ENCODE data around the gene CCDC85C.
A peak's percentile ranks its signal among the peaks of the same experiment; 100 is the strongest.

The CCDC85C gene

GRCh38 chr14:99612738-99613330 is 8.8 kb upstream of the CCDC85C start:
- Histone ChIP-seq H3K27ac (ENCODE audit: low read length) (no peak overlapping the region), H3K9me3 (ENCODE audit: control insufficient read depth, low read depth, low read length) (no peaks in the 10 kb centered on the region), H3K4me3 (ENCODE audit: low read length) (no peak overlapping the region), H3K9ac (ENCODE audit: low read length) (no peak overlapping the region), H3K4me1 (ENCODE audit: control insufficient read depth, low read depth, low read length) (no peaks in the 10 kb centered on the region), H3K27me3 (ENCODE audit: control insufficient read depth, insufficient read depth, low read length) (no peaks in the 10 kb centered on the region), H3K36me3 (ENCODE audit: control insufficient read depth, low read depth, low read length) (no peaks in the 10 kb centered on the region)

GRCh38 chr14:99612071-99612737 is 8.2 kb upstream of the CCDC85C start:
- H3K27ac ChIP-seq (ENCODE audit: low read length): no peak overlapping the region

DNA sequence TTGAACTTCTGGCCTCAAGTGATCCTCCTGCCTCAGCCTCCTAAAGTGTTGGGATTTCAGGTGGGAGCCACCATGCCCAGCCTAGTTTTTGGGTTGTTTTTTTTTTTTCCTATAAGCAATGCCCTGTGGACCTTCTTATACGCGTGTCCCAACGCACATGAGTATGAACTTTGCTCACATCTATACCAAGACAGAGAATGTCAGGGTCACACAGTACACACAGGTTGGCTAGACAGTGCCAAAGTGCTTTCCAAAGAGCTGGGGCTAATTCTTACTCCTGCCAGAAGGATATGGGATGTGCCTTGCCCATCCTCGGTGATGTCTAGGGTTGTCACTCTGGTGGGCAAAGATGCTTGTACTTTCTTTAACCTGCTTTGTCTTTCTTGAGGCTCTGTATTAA is 7.6 kb upstream of the CCDC85C start:
- no peaks in the 10 kb centered on the region for H3K9me3 ChIP-seq (ENCODE audit: control insufficient read depth, low read depth, low read length)
- no peaks in the 10 kb centered on the region for H3K36me3 ChIP-seq (ENCODE audit: control insufficient read depth, low read depth, low read length)
- no peak overlapping the region for H3K4me3 ChIP-seq (ENCODE audit: low read length)
- peaks cover under 1% of the 10 kb centered on the region for H3K27me3 ChIP-seq (ENCODE audit: control insufficient read depth, insufficient read depth, low read length)
- no peaks in the 10 kb centered on the region for H3K4me1 ChIP-seq (ENCODE audit: control insufficient read depth, low read depth, low read length)
- no peak overlapping the region for H3K9ac ChIP-seq (ENCODE audit: low read length)
- H3K27ac ChIP-seq (ENCODE audit: low read length): no peak overlapping the region

More at GRCh38 chr14:99612071-99612737, 8.2 kb upstream of the CCDC85C start:
- no peak overlapping the region for H3K4me3 ChIP-seq (ENCODE audit: low read length)
- H3K36me3 ChIP-seq (ENCODE audit: control insufficient read depth, low read depth, low read length): no peaks in the 10 kb centered on the region
- H3K9ac ChIP-seq (ENCODE audit: low read length): no peak overlapping the region
- H3K9me3 ChIP-seq (ENCODE audit: control insufficient read depth, low read depth, low read length): no peaks in the 10 kb centered on the region
- no peaks in the 10 kb centered on the region for H3K4me1 ChIP-seq (ENCODE audit: control insufficient read depth, low read depth, low read length)
- no peaks in the 10 kb centered on the region for H3K27me3 ChIP-seq (ENCODE audit: control insufficient read depth, insufficient read depth, low read length)

DNA sequence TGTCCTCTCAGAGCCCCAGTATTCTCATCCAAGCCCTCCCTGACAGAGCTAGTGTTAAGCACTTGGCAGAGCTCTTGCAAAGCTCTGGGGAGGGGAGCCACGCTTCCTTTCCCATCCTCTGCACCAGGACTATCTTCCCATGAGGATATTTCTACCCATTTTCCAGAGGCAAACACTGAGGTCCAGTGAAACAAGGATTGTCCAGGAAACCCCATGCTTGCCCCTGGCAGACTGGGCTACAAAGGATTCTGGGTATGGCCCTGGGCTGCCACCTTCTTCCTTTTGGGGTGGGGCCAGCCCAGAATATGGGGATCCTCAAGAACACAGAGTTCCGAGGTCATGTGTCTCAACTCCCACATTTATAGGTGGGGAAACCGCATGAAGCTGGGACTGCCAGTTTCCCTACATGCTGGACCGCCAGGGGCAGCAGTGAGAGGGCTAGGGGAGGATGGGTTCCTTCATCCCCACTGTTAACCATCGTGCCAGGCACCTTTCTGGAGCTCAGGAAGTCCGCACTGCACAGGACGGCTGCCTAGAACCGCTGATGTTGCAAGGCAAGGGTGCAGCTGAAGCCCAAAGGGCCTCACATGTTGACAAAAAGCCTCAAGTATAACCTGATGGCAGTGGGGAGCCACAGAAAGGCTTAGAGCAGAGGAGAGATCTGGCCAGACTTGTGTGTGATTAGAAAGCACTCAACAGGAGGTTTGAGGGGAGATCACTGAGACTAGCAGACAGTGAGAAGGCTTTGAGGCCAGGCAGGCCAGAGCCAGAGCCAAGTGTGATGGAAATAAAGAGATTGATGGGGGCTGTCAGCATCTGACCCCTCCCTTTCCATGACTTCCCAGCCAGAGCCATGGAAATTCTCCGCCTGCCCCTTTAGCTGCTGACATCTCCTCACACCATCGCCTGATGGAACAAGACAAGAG is 5.5 kb upstream of the CCDC85C start:
- H3K4me3 ChIP-seq (ENCODE audit: low read length): no peak overlapping the region
- H3K27me3 ChIP-seq (ENCODE audit: control insufficient read depth, insufficient read depth, low read length): peaks cover 14% of the 10 kb centered on the region
- H3K9me3 ChIP-seq (ENCODE audit: control insufficient read depth, low read depth, low read length): no peaks in the 10 kb centered on the region
- no peak overlapping the region for H3K27ac ChIP-seq (ENCODE audit: low read length)
- peaks cover 7% of the 10 kb centered on the region for H3K4me1 ChIP-seq (ENCODE audit: control insufficient read depth, low read depth, low read length)
- H3K36me3 ChIP-seq (ENCODE audit: control insufficient read depth, low read depth, low read length): no peaks in the 10 kb centered on the region
- H3K9ac ChIP-seq (ENCODE audit: low read length): no peak overlapping the region

- Histone ChIP-seq H3K27me3 (ENCODE audit: control insufficient read depth, insufficient read depth, low read length) (peaks cover 15% of the 10 kb centered on the region), H3K4me1 (ENCODE audit: control insufficient read depth, low read depth, low read length) (peaks cover 7% of the 10 kb centered on the region), H3K9ac (ENCODE audit: low read length) (no peak overlapping the region), H3K4me3 (ENCODE audit: low read length) (no peak overlapping the region), H3K36me3 (ENCODE audit: control insufficient read depth, low read depth, low read length) (no peaks in the 10 kb centered on the region), H3K9me3 (ENCODE audit: control insufficient read depth, low read depth, low read length) (no peaks in the 10 kb centered on the region), H3K27ac (ENCODE audit: low read length) (no peak overlapping the region)
Observed at GRCh38 chr14:99608591-99608990, 4.6 kb upstream of the CCDC85C start.

GRCh38 chr14:99606359-99606758 is 2.4 kb upstream of the CCDC85C start:
- Histone ChIP-seq H3K9ac (ENCODE audit: low read length) (no peak overlapping the region), H3K27me3 (ENCODE audit: control insufficient read depth, insufficient read depth, low read length) (peaks cover 37% of the 10 kb centered on the region), H3K27ac (ENCODE audit: low read length) (no peak overlapping the region), H3K36me3 (ENCODE audit: control insufficient read depth, low read depth, low read length) (no peaks in the 10 kb centered on the region), H3K4me3 (ENCODE audit: low read length) (no peak overlapping the region), H3K4me1 (ENCODE audit: control insufficient read depth, low read depth, low read length) (peaks cover 21% of the 10 kb centered on the region), H3K9me3 (ENCODE audit: control insufficient read depth, low read depth, low read length) (no peaks in the 10 kb centered on the region)

- H3K27ac ChIP-seq (ENCODE audit: low read length): no peak overlapping the region
Observed at GRCh38 chr14:99605299-99605961, 1.4 kb upstream of the CCDC85C start.

DNA sequence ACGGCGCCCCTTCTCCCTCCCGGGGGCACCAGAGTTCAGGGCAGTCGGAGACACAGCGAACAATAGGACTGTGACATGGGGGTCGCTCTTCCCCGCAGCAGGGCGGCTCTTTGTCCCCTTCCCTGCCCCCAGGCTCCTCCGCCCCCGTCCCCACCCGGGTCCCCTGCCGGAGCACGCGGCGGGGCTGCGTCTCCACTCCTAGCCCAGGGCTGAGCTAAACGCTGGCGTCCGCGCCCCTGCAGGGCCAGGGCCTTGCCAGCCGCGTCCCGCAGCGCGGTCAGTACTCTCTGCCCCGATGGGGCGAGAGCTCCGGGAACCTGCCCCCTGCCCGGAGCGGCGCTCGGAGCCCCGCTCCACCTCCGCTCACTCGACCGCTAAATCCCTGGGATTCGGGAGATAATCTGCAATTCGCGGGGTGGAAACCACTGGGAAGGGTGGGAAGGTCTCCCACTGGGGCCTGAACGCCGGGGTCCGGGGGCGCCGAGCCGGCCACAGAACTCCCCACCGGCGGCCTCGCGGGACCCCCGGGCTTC is 825 bp upstream of the CCDC85C start:
- no peaks in the 10 kb centered on the region for H3K9me3 ChIP-seq (ENCODE audit: control insufficient read depth, low read depth, low read length)
- H3K27ac ChIP-seq (ENCODE audit: low read length): no peak overlapping the region
- peak overlapping the region; percentile 56 for H3K9ac ChIP-seq (ENCODE audit: low read length)
- no peaks in the 10 kb centered on the region for H3K36me3 ChIP-seq (ENCODE audit: control insufficient read depth, low read depth, low read length)
- H3K4me3 ChIP-seq (ENCODE audit: low read length): peak overlapping the region; percentile 78
- peaks cover 24% of the 10 kb centered on the region for H3K4me1 ChIP-seq (ENCODE audit: control insufficient read depth, low read depth, low read length)
- peaks cover 41% of the 10 kb centered on the region for H3K27me3 ChIP-seq (ENCODE audit: control insufficient read depth, insufficient read depth, low read length)

More at GRCh38 chr14:99605299-99605961, 1.4 kb upstream of the CCDC85C start:
- Histone ChIP-seq H3K27me3 (ENCODE audit: control insufficient read depth, insufficient read depth, low read length) (peaks cover 41% of the 10 kb centered on the region), H3K9ac (ENCODE audit: low read length) (peak overlapping the region; percentile 56), H3K4me3 (ENCODE audit: low read length) (peak overlapping the region; percentile 78), H3K4me1 (ENCODE audit: control insufficient read depth, low read depth, low read length) (peaks cover 24% of the 10 kb centered on the region), H3K36me3 (ENCODE audit: control insufficient read depth, low read depth, low read length) (no peaks in the 10 kb centered on the region), H3K9me3 (ENCODE audit: control insufficient read depth, low read depth, low read length) (no peaks in the 10 kb centered on the region)

GRCh38 chr14:99604278-99604765 is 315 bp upstream of the CCDC85C start:
- H3K36me3 ChIP-seq (ENCODE audit: control insufficient read depth, low read depth, low read length): no peaks in the 10 kb centered on the region
- H3K9ac ChIP-seq (ENCODE audit: low read length): peak overlapping the region; percentile 56
- no peak overlapping the region for H3K27ac ChIP-seq (ENCODE audit: low read length)
- peaks cover 24% of the 10 kb centered on the region for H3K4me1 ChIP-seq (ENCODE audit: control insufficient read depth, low read depth, low read length)
- no peaks in the 10 kb centered on the region for H3K9me3 ChIP-seq (ENCODE audit: control insufficient read depth, low read depth, low read length)
- peaks cover 41% of the 10 kb centered on the region for H3K27me3 ChIP-seq (ENCODE audit: control insufficient read depth, insufficient read depth, low read length)
- peak overlapping the region; percentile 78 for H3K4me3 ChIP-seq (ENCODE audit: low read length)

GRCh38 chr14:99602788-99603415 is 1.1 kb downstream of the CCDC85C start:
- peak overlapping the region; percentile 70 for H3K4me3 ChIP-seq (ENCODE audit: low read length)
- no peaks in the 10 kb centered on the region for H3K36me3 ChIP-seq (ENCODE audit: control insufficient read depth, low read depth, low read length)
- peaks cover 24% of the 10 kb centered on the region for H3K4me1 ChIP-seq (ENCODE audit: control insufficient read depth, low read depth, low read length)
- peaks cover 41% of the 10 kb centered on the region for H3K27me3 ChIP-seq (ENCODE audit: control insufficient read depth, insufficient read depth, low read length)
- no peaks in the 10 kb centered on the region for H3K9me3 ChIP-seq (ENCODE audit: control insufficient read depth, low read depth, low read length)
- H3K9ac ChIP-seq (ENCODE audit: low read length): no peak overlapping the region
- H3K27ac ChIP-seq (ENCODE audit: low read length): no peak overlapping the region
